Posterior vena cava (tissue), 2 donors: ENCODE results near the gene PMM1. TPM values are rescaled to one million over a fixed set of nuclear protein-coding genes. Genes with fewer than 3 reads are reported as not detected.
"Not testable (repeated sequence)": the region's sequence is repeated elsewhere in the genome, so short reads cannot be mapped to it uniquely, and the experiment has no call there.

Experiments
- DNase-seq: peaks from one replicate; pipeline ENCODE4 v3.0.0-alpha.2; 2020; ENCODE audit warnings: low spot score
- intact Hi-C, 2 donors: fragments of 100-400 bp; cut with DNase I; formaldehyde crosslinking; loops; one replicate each; pipeline versions ENCODE4 v1.14.1 to v1.14.2; 2022 to 2023
- total RNA-seq, 2 donors: library from RNA; stranded (reverse); fragmentation: NEBNext Ultra II Directional; extraction: Animal tissue kit (Norgen Biotek cat#: 25700); gene quantifications; one replicate each; pipeline ENCODE4 v1.2.1, GENCODE V29; 2021
- donor health status: DM: yes; HTN: yes; CAD: no.
- donor health status: DM: yes; HTN: yes; CAD: no.

Gene PMM1
- total RNA-seq, 2 donors from 2014 or later: 17.9 to 18.8 TPM

- intact Hi-C loops: no loop called here
- DNase-seq: no peak
These were observed 17.9 kb downstream of the PMM1 start for GRCh38 chr22:41571786-41572185.

- intact Hi-C loops: no loop called here
These were observed 19.4 kb downstream of the PMM1 start for GRCh38 chr22:41570221-41570620.

GRCh38 chr22:41568811-41569210 is 20.8 kb downstream of the PMM1 start:
- DNase-seq: no peak
- intact Hi-C loops: no loop called here

More at GRCh38 chr22:41570221-41570620, 19.4 kb downstream of the PMM1 start:
- no peak for DNase-seq

GRCh38 chr22:41567512-41567768 is 22.2 kb downstream of the PMM1 start:
- intact Hi-C loops: no loop called here
- no peak for DNase-seq

GRCh38 chr22:41565403-41566054 is 24.1 kb downstream of the PMM1 start:
- no peak for DNase-seq
- intact Hi-C loops: no loop called here

- intact Hi-C loops: no loop called here
- DNase-seq: no peak
These were observed 25.1 kb downstream of the PMM1 start for GRCh38 chr22:41564563-41564962.

- DNase-seq: no peak
- intact Hi-C loops: no loop called here
These were observed 26.5 kb downstream of the PMM1 start for GRCh38 chr22:41563051-41563711.

- DNase-seq: no peak
- intact Hi-C loops: no loop called here
These were observed 27.2 kb downstream of the PMM1 start for GRCh38 chr22:41562461-41562860.

- no peak for DNase-seq
- intact Hi-C loops: no loop called here
These were observed 27.9 kb downstream of the PMM1 start for GRCh38 chr22:41561788-41562187.

- intact Hi-C loops: no loop called here
- DNase-seq: no peak
These were observed 28.3 kb downstream of the PMM1 start for GRCh38 chr22:41561335-41561734.

- intact Hi-C loops: no loop called here
- no peak for DNase-seq
These were observed 29.6 kb downstream of the PMM1 start for GRCh38 chr22:41560095-41560471.

- DNase-seq, intact Hi-C loops: not testable (repeated sequence)
These were observed 31.4 kb downstream of the PMM1 start for GRCh38 chr22:41558241-41558630.

- intact Hi-C loops: no loop called here
- peak; percentile 90 for DNase-seq
These were observed 32.0 kb downstream of the PMM1 start for GRCh38 chr22:41557401-41558240.

GRCh38 chr22:41556561-41556960 is 33.1 kb downstream of the PMM1 start:
- DNase-seq: no peak
- intact Hi-C loops: no loop called here

GRCh38 chr22:41555325-41555982 is 34.2 kb downstream of the PMM1 start:
- no peak for DNase-seq
- intact Hi-C loops: no loop called here

- DNase-seq: no peak
- intact Hi-C loops: no loop called here
These were observed 37.6 kb downstream of the PMM1 start for GRCh38 chr22:41551877-41552582.

- intact Hi-C loops: no loop called here
- DNase-seq: no peak
These were observed 38.6 kb downstream of the PMM1 start for GRCh38 chr22:41550952-41551491.

- DNase-seq: no peak
- intact Hi-C loops: no loop called here
These were observed 40.8 kb downstream of the PMM1 start for GRCh38 chr22:41548830-41549211.
